Hematopoietic multipotent progenitor cell treated with erythropoietin and hydrocortisone succinate and interleukin-3 and kit ligand, for 6 days (in vitro differentiated cells): ENCODE results near the gene SCGB1D1.
"Not testable (repeated sequence)": the region's sequence is repeated elsewhere in the genome, so short reads cannot be mapped to it uniquely, and the experiment has no call there.

Experiments
- DNase-seq: peaks from one replicate; pipeline ENCODE4 v3.0.0-alpha.2; 2015

The SCGB1D1 gene

DNA sequence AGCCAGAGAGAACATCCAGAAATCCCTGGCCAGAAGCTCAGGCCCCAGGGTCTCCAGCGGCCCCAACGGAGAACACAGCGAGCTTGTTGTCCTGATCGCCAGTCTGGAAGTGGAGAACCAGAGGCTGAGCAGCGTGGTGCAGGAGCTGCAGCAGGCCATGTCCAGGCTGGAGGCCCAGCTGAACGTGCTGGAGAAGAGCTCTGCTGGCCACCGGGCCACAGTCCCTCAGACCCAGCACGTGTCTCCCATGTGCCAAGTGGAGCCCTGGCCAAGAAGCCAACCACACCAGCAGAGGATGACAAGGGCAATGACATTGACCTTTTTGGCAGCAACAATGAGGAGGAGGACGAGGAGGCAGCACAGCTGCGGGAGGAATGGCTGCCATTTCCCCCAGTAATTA is 20.6 kb upstream of the SCGB1D1 start:
- no peak for DNase-seq

DNA sequence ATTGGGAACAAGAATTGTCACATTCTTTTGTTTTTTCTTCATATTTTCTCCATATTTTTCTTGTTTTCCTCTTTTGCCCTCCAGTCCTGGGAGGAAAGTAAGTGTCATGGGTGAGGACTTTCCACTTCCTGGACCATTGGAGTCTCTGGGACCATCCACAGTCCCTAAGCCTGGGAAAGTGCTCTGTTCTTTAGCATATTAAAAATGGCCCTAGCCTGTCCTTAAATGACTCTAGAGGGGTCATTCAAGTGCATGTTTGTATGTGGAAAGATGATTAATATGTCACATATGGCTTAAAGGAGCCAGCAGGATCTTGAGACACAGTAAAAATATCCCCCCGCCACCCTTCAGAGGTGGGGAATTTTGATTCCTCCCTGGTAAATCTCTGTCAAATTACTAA is 20.1 kb upstream of the SCGB1D1 start:
- DNase-seq, result no peak

DNA sequence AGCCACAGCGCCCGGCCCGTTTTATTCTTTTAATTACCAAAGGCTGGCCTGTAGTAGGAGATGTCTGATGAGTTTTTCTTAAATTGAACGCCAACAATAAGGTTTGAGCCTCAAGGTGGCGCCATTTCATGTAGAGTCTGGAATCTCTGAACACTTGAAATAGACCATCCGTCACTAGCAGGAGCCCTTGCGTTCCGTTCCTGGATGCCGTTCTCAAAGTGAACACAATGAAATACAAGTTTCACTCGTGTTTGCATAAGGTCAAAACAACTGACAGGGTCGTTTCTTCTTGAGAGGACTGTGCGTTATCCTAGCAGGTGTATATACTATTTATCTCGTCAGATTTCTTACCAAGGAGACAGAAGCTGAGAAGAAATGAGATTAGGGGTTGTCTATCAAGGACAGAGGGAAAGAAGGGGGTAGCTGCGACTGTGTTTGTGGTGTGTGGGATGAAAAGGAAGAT is 18.7 kb upstream of the SCGB1D1 start:
- DNase-seq, result peak; percentile 95

DNA sequence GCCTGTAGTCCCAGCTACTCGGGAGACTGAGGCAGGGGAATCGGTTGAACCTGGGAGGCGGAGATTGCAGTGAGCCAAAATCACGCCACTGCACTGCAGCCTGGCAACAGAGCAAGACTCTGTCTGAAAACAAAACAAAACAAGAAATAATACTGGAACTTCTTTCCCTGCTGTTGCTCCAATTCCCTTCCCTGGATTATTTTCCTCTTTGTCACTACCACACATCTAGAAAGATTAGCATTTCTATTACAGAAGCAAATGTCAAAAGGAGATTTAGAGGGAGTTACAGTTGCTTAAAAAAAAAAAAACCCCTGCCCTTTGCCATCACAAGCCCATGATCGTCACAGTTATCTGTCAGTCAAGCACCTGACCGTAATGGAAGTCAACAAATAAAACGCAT is 17.7 kb upstream of the SCGB1D1 start:
- DNase-seq, result no peak

DNA sequence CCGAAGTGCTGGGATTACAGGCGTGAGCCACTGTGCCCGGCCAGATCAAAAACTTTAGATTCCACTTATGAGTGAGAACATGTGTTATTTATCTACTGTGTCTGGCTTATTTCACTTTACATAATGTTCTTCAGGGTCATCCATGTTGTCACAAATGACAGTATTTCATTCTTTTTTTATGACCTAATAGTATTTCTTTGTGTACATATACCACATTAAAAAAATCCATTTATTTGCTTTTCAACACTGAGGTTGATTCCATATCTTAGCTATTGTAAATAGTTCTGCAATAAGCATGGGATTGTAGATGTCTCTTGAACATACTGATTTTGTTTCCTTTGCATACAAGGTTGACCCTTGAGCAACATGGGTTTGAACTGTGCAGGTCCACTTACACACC is 13.2 kb upstream of the SCGB1D1 start:
- DNase-seq, result no peak

DNA sequence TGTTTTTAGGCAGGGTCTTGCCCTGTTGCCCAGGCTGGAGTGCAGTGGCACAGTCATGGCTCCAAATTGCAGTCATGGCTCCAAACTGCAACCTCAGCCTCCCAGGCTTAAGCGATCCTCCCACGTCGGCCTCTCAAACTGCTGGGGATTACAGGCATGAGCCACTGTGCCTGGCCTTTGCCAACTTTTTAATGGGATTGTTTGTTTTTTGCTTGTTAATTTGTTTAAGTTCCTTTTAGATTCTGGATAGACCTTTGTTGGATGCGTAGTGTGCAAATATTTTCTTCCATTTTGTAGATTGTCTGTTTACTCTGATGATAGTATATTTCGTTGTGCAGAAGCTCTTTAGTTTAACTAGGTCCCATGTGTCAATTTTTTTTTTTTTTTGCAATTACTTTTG is 10.0 kb upstream of the SCGB1D1 start:
- no peak for DNase-seq

DNA sequence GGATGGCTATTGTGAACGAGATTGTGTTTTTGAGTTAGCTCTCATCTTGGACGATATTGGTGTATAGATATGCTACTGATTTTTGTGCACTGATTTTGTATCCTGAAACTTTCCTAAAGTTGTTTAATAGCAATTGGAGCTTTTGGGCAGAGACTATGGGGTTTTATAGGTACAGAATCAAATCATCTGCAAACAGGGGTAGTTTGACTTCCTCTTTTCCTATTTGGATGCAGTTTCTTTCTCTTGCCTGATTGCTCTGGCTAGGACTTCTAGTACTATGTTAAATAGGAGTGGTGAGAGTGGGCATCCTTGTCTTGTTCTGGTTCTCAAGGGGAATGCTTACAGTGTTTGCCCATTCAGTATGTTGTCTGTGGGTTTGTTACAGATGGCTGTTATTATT is 8.9 kb upstream of the SCGB1D1 start:
- no peak for DNase-seq

DNA sequence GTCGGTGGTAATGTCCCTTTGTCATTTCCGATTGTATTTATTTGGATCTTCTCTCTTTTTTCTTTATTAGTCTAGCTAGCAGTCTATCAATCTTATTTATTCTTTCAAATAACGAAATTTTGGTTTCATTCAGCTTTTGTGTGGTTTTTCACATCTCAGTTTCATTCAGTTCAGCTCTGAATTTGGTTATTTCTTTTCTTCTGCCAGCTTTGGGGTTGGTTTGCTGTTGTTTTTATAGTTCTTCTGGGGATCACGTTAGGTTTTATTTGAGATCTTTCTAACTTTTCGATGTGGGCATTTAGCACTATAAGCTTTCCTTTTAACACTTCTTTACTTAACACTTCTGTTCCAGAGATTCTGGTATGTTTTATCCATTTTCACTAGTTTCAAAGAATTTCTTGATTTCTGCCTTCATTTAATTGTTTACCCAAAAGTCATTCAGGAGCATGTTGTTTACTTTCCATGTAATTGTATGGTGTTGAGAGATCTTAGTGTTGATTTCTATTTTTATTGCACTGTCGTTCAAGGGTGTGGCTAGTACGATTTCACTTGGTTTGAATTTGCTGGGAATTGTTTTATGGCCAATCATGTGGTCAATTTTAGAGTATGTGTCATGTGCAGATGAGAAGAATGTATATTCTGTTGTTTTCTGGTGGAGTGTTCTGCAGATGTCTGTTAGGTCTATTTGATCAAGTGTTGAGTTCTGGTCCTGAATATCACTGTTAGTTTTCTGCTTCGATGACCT is 7.7 kb upstream of the SCGB1D1 start:
- DNase-seq, result no peak

DNA sequence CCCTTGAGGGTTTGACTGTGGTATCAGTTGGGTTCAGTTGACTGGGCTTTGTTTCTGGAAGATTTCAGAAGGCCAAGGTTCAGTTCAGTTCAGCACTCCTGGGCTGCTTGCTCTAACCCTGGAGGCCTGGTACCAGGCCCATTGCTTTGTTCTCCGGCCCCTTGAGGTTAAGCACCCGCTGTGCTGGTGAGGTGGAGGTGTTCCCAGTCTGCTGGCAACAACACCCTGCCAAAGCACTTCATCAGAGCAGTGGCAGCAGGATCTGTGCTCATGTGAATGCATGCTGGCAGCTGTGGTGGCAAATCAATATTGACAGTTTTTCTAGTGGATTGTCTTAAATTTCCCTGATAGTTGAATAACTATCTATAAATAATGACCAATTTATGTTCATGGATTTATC is 3.8 kb upstream of the SCGB1D1 start:
- no peak for DNase-seq

DNA sequence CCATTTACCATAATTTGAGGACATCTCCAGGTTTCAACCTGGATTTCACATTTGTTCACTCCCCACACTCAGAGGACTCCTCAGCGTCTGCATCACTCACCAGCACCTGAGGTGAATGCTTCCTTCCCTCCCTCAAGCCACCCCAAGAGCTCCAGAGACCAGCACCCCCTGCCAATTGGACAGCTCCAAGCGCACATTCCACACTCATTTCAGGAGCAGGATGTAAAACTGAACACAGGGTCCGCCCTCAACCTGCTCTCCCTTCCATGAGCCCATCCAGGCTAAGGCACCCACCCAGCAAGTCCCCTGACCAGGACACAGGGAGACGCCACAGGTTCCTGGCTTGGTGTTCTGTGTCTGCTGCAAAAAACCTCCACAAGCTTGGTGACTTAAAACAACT is 3.9 kb downstream of the SCGB1D1 start:
- peak; percentile 10 for DNase-seq

DNA sequence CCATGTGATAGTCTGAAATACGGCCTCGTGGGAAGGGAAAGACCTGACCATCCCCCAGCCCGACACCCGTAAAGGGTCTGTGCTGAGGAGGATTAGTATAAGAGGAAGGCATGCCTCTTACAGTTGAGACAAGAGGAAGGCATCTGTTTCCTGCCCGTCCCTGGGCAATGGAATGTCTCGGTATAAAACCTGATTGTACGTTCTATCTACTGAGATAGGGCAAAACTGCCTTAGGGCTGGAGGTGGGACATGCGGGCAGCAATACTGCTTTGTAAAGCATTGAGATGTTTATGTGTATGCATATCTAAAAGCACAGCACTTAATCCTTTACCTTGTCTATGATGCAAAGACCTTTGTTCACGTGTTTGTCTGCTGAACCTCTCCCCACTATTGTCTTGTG is 5.0 kb downstream of the SCGB1D1 start:
- DNase-seq, result not testable (repeated sequence)

DNA sequence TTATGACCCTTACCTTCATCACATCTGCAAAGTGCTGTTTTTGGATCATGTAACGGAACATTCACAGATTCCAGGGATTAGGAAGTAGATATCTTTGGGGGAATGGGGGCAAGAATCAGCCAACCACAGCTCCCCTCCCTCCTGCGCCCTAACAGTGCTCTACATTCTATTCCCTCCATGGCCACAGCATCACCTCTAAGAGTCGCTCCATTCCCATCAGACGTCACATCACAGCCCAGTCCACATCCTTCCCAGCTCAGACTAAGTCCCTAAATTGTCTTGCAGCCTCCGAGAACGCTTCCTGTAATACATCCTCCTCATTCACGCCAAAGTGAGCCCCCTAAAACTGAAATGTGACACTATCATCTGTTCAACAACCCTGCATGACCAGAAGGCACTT is 5.9 kb downstream of the SCGB1D1 start:
- DNase-seq, result no peak

DNA sequence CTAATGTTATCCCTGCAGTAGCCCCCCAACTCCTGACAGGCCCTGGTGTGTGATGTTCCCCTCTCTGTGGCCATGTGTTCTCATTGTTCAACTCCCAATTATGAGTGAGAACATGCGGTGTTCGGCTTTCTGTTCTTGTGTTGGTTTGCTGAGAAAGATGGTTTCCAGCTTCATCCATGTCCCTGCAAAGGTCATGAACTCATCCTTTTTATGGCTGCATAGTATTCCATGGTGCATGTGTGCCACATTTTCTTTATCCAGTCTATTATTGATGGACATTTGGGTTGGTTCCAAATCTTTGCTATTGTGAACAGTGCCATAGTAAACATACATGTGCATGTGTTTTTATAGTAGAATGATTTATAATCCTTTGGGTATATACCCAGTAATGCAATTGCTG is 7.4 kb downstream of the SCGB1D1 start:
- not testable (repeated sequence) for DNase-seq

DNA sequence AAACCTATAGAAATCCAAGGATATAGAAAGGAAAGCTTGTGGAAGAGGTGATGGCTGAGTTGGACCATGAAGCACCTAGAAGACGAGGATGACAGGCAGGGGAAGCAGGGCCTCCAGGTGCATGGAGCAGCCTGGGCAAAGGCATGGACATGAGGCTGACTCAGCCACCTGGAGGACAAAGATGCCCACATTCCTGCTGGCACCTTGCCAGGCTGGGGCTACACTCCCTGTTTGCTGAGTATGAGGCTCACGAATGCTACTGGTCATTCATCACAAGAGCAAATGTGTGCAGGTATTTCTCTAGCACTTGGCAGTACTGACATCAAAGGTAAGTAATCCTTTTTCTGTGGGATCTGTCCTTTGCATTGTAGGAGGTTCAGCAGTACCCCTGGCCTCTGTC is 11.4 kb downstream of the SCGB1D1 start:
- no peak for DNase-seq

DNA sequence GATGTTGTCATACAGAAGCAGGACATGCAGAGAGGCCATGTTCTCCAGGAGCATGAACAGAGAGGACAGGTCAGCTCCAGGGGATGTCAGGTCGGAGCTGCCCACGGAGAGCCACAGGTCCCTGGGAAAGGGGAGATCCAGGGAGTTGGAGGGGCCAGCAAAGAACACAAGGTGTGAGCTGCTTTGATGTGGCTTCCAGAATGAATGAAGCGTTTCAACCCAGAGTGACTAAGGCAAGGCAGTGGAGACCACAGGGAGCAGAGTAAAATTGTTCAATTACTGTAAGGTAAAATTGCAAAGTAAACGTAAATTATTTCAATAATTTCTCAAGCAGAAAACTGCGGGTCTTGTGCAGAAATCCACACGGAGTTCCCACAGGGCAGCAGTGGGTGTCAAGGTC is 12.9 kb downstream of the SCGB1D1 start:
- no peak for DNase-seq

DNA sequence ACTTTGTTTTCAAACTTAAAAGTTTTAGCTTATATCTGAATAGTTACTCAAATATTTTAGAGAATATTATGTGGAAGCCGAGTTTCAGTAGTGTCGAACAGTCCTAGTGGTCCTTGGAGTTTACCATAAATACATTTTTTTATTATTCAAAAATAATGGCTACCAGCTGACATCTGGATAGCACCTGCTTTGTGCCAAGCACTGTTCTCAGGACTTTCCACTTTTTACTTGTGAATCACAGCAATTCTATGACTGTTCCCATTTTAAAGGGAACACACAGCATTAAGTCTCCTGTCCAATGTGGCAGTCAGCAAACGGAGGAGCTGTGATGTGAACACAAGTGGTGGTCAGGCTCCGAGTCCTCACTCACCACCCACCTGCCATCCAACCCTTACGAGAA is 14.4 kb downstream of the SCGB1D1 start:
- no peak for DNase-seq

DNA sequence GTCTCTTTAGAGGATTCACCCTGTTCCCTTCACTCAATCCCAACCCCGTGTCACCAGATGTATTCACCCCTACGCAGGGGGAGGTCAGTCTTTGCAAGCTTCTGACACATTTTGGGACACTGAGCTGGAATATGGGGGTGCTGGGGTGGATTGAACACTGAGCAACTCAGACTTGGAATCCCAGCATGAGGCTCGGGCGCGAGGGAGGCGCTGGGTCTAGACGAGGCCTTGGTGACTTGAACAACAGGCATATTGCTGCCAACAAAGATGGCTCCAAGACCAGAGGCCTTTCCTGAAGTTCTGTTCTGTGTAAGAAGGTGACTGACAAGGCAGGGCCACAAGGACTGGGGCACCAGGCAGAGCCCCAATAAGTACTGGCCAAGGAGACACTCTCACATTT is 15.4 kb downstream of the SCGB1D1 start:
- no peak for DNase-seq

DNA sequence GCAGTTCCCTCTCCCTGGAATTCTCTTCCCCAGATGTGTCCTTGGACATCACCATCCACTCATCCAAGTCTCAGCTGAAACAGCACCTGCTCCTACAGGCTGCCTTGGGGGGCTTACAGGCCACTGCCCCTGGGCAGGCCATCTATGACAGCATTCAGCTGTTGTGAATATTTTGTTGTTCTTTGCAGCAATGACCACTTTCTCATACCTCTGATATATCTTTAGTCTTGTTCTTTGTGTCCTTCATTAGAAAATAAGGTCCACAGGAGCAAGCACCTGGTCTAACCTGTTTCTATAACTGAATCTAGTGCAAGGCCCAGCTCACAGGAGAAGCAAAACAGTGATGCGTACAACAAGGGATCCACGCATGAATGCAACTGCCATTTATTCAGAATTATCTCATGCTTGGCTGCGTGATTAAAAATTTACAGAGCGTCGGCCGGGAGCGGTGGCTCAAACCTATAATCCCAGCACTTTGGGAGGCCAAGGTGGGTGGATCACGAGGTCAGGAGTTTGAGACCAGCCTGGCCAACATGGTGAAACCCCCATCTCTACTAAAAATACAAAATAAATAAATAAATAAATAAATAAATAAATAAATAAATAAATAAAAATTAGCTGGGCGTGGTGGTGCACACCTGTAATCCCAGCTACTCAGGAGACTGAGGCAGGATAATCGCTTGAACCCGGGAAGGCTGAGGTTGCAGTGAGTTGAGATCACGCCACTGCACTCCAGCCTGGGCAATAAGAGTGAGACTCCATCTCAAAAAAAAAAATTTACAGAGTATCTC is 16.5 kb downstream of the SCGB1D1 start:
- not testable (repeated sequence) for DNase-seq

DNA sequence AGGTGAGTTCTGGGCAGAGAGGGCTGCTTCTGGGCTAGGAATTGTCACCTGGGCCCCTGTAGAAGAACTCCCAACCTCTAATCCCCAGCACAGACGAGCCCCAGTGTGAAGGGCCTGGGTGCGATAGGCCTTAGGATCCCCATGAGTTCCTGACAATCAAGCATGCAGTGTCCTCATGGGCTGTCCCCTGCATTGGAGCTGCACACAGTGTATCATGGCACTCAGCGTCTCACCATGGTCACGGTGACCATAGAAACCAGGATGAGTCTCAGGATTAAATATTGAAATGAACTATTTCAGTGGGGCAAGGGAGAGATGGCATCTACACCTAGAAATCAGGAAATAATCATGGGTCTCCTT is 18.7 kb downstream of the SCGB1D1 start:
- no peak for DNase-seq

DNA sequence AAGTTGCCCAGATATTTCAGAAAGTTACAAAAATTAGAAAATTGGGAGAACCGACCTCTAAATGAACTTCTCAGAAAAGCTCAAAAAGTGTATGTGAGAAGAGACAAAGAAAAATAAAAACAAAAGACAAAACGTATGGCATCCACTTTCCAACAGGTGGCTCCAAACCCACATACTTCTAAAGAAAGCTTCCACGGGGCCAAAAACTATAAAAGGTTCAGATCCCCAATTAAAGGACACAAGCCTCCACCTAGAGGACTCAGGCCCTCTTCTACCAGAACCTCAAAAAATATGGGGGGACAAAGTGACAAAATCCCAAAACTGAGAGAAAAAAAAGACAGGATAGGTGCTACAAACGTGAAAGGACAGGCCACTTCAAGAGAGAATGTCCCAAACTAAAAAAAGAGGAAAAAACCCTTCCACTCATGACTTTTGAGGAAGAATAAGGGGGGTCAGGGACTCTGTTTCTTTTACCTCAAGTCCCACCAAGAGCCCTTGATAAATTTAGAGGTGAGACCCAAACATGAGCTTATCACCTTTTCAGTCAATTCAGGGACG is 27.3 kb downstream of the SCGB1D1 start:
- peak; percentile 65 for DNase-seq

DNA sequence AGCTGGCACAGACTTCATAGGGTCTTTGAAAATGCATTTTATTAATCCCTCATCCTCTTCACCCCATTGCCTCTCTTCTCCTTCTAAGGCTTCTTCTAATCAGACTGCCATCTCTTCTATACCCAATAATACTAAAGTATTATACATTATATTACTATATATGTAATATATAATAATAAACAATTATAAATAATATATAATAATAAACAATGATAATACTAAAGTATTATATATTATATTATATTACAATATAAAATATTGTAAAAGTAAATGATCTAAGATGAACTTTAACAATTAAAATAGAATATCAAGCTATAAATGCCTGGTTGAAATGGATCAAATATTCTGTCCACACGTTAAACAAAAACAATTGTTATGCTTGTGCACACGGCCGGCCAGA is 31.5 kb downstream of the SCGB1D1 start:
- no peak for DNase-seq

DNA sequence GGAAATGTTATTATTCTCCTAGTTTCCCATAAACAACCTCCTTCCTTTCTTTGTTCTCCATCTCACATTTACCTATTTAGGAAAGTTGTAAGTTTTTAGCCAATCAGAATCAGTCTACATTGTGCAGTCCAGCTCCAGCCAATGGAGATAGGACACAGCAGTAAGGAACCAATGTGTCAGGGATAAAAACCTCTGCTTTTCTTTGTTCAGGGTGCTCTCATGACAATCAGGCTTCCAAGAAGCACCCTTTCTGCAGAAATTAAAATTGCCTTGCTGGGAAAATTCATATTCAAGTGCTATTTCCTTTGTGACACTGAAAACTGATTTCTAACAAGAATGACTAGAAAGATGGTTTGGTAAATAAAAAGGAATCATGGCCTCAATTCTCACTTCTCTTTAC is 33.1 kb downstream of the SCGB1D1 start:
- DNase-seq, result peak; percentile 3

DNA sequence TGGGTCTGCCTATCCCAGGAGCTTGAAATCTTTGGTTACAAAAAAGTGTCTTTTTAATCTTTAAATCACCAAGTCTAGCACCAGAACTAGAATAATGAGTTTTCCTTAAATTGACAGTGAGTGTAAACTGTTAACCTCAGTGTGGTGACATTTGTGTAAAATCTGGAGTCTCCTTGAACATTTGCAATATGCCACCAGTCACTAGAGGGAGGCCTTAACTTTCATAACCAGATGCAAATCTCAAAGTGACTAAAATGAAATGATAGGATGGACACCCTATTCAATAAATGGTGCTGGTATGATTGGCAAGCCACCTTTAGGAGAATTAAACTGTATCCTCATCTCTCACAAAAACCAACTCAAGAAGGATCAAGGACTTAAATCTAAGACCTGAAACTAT is 43.7 kb downstream of the SCGB1D1 start:
- peak; percentile 4 for DNase-seq

DNA sequence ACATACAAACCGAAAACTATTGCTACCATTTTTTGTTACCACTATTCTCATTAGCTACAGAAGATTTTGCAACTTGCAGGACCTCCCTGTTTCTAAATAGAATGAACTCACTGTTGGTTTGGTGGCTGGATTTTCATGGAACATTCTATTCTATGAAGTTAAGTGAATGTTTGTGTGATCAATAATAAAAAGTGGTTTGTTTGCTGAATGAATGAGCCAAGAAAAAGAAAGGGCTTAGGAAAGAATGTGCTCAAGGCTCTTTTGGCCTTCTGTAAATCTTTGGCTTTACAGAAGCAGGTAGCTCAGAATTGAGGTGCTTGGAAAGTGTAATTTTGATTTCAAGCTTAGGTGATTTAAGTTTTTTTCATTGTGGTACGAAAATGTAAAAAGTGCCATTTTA is 46.2 kb downstream of the SCGB1D1 start:
- DNase-seq, result no peak
